Measurements from ENCODE around the gene ENTPD1.
A peak's percentile ranks its signal among the peaks of the same experiment; 100 is the strongest.

Gene ENTPD1

DNA sequence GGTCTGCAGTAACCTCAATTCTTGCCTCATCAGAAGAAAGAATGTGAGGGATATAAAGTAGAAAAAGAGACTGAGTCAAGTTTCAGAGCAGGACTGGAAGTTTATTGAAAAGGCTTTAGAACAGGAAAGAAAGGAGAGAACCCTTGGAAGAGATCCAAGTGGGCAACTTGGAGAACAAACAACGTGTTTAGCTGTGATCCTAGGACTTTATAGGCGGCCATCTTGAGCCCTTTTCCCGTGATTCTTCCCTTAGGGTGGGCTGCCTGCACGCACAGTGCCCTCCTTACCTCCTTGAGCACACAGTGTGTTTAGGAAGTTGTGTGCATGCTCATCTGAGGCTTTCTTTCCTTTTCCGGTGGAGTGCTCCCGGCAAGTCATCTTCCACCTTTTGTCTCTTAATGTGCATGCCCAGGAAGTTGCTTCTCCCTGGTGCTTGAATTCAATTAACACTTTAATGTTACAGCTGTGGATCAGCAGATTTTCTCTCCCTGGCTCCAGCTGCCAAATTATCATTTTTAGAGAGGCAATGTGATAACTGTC is 59.8 kb downstream of the ENTPD1 start:
- ChIA-PET POLR2A (no interaction called here), CTCF (interaction anchor here (0.9 to 1.3 kb wide), 4 partner anchors 25 to 122 kb away, joined by 3 to 4 read pairs (median 4); partner anchors contain the start of gene TCTN3)
- DNase-seq (ENCODE audit: low read depth, low spot score), result no peak
- no peak overlapping the region for H3K4me3 ChIP-seq (ENCODE audit: low read depth, low read length)
- TF ChIP-seq, protein P1, sequence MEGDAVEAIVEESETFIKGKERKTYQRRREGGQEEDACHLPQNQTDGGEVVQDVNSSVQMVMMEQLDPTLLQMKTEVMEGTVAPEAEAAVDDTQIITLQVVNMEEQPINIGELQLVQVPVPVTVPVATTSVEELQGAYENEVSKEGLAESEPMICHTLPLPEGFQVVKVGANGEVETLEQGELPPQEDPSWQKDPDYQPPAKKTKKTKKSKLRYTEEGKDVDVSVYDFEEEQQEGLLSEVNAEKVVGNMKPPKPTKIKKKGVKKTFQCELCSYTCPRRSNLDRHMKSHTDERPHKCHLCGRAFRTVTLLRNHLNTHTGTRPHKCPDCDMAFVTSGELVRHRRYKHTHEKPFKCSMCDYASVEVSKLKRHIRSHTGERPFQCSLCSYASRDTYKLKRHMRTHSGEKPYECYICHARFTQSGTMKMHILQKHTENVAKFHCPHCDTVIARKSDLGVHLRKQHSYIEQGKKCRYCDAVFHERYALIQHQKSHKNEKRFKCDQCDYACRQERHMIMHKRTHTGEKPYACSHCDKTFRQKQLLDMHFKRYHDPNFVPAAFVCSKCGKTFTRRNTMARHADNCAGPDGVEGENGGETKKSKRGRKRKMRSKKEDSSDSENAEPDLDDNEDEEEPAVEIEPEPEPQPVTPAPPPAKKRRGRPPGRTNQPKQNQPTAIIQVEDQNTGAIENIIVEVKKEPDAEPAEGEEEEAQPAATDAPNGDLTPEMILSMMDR (IDR thresholded peaks at IDR 0.05; ENCODE audit: insufficient read depth, low read length, missing control alignments), result no peak

DNA sequence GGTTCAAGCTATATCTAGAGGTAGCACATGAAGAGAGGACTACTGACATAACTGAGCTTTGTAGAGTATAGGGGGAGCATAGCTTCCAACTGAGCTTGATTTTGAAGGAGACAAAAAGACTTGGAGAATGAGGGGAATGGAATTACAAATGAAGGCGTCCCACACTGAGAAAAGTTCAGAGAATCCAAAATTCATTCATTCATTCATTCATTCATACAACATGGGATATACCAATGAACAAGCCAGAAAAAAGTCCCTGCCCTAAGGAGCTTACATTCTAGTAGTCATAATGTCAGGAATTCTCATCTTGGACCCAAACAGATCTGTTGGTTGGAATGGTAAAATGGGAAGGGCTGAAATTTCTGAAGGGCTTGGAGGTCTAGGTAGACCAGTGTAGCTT is 62.0 kb downstream of the ENTPD1 start:
- CTCF ChIA-PET, result interaction anchor here (3.9 kb wide), 1 partner anchor 23 kb away, joined by 27 read pairs; no protein-coding TSS in a partner anchor
- TF ChIP-seq, protein P1 (IDR thresholded peaks at IDR 0.05; ENCODE audit: insufficient read depth, low read length, missing control alignments), result no peak
- POLR2A ChIA-PET, result interaction anchor here (0.5 kb wide), 1 partner anchor 51 kb away, joined by 3 read pairs; no protein-coding TSS in a partner anchor
- no peak overlapping the region for H3K4me3 ChIP-seq (ENCODE audit: low read depth, low read length)
- DNase-seq (ENCODE audit: low read depth, low spot score), result no peak

DNA sequence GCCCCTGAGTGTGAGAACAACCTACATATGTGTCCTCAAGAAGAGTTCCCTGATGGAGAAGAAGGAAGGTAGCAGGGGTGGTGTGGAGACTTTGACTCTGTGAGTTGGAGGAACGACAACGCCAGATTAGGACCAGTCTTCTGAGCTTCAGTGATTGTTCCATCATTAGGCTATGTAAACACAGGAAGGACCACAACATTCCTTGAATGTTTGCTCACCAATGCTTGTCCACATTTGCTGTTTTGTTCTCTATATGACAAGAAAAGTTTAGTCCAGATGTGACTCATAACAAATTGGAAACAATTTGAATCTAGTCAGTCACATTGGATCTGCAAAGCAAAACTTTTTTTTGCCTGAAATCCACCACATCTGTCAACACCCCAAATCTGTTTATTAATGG is 62.7 kb downstream of the ENTPD1 start:
- ChIA-PET CTCF (interaction anchor here (1.3 to 5.2 kb wide), 3 partner anchors 22 to 125 kb away, joined by 3 to 28 read pairs (median 27); partner anchors contain the start of gene TCTN3), POLR2A (no interaction called here)
- TF ChIP-seq, protein P1 (IDR thresholded peaks at IDR 0.05; ENCODE audit: insufficient read depth, low read length, missing control alignments), result no peak
- peak; percentile 55 for DNase-seq (ENCODE audit: low read depth, low spot score)
- H3K4me3 ChIP-seq (ENCODE audit: low read depth, low read length), result no peak overlapping the region

DNA sequence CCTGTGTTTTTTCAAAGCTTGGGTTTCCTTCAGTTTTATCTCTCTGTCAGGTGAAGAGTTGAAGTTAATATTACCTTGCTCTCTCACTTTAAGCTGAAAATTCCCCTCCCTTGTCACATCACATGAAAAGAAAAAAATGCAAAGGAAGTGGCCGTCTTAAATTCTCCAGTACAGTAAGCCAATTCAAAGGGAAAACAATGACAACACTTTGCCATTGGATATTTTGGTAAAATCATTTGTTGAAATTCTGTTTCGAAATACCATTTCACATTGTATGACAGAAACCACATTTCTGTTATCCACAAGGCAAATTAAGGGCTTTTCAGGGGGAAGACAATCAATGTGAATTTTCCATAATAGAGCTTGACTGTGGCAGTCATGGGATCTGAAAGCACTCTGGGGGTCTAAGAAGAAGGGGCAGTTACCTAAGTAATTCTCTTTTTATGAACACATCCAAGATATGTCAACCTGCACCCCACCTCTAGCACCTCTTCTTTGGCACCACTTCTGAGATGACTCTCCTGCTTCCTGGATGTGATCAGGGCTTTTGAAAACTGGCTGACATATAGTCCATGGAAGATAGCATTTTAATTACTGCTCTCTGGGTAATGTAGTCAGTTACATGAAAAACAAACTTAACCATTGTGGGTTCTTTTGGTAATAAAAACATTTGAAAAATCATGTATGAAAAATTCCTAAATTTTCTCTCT is 63.8 kb downstream of the ENTPD1 start:
- no peak overlapping the region for H3K4me3 ChIP-seq (ENCODE audit: low read depth, low read length)
- ChIA-PET POLR2A (no interaction called here), CTCF (interaction anchor here (1.3 to 5.2 kb wide), 3 partner anchors 21 to 126 kb away, joined by 3 to 28 read pairs (median 27); partner anchors contain the start of gene TCTN3)
- DNase-seq (ENCODE audit: low read depth, low spot score), result no peak
- TF ChIP-seq, protein P1 (IDR thresholded peaks at IDR 0.05; ENCODE audit: insufficient read depth, low read length, missing control alignments), result no peak

DNA sequence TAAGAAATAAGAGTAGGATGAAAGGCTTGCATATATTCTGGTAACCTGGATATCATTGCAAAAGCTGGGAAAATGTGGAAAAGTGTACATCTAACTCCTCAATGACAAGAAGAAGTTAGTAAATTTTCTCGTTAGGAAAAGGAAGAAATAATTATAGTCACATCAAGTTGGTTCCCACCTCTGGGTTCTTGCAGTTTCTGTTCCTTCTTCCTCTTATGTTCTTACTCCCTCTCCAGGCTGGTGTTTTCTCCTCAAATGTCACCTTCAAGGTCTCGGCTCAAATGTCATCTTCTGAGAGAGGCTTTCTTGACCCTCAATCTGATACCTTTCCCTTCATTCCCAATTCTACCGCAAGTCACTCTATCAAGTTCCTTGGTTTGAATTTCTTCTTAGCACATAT is 64.4 kb downstream of the ENTPD1 start:
- no peak for DNase-seq (ENCODE audit: low read depth, low spot score)
- CTCF ChIA-PET, result interaction anchor here (3.9 to 5.2 kb wide), 2 partner anchors 20 to 127 kb away, joined by 27 to 28 read pairs; partner anchors contain the start of gene TCTN3
- TF ChIP-seq, protein P1 (IDR thresholded peaks at IDR 0.05; ENCODE audit: insufficient read depth, low read length, missing control alignments), result no peak
- no peak overlapping the region for H3K4me3 ChIP-seq (ENCODE audit: low read depth, low read length)
- POLR2A ChIA-PET, result no interaction called here

DNA sequence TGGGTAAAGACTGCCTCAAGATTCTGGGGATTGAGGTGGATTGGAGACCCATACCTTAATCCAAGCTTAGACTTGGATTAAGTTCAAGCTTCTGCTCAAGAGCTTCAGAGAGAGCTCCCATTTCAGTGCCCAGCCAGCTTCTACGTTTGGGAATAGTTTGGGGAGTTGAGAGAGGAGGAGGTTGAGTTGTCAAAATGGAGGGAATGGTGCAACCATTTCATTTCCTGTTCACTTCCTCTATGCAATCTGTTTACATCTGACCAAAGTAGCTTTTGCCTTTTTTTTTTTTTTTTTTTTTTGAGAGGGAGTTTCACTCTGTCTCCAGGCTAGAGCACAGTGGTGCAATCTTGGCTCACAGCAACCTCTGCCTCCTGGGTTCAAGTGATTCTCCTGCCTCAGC is 65.8 kb downstream of the ENTPD1 start:
- TF ChIP-seq, protein P1 (IDR thresholded peaks at IDR 0.05; ENCODE audit: insufficient read depth, low read length, missing control alignments), result no peak
- CTCF ChIA-PET, result interaction anchor here (1.1 to 5.2 kb wide), 3 partner anchors 18 to 128 kb away, joined by 4 to 28 read pairs (median 4); partner anchors contain the start of gene TCTN3
- DNase-seq (ENCODE audit: low read depth, low spot score), result no peak

More for the DNA sequence above, 65.8 kb downstream of the ENTPD1 start:
- POLR2A ChIA-PET, result no interaction called here
- no peak overlapping the region for H3K4me3 ChIP-seq (ENCODE audit: low read depth, low read length)
